Endothelial cell of umbilical vein (primary cell): ENCODE results near the gene ADARB2. TPM values are rescaled to one million over a fixed set of nuclear protein-coding genes. Genes with fewer than 3 reads are reported as not detected.

Experiments used
- BruUV-seq: library from RNA; stranded (reverse); fragments of 400-500 nt; replicated peaks from 2 replicates; lab custom pipeline; 2021; lab: Mats Ljungman, UMichigan
- CTCF ChIA-PET: fragments of 300-600, 350-600 bp; sonication (Branson Sonifier 250); formaldehyde crosslinking; loops from one replicate; lab custom pipeline; 2021; ENCODE audit warnings: antibody characterized with exemption, inconsistent platforms; lab: Charles Lee
- POLR2A ChIA-PET: fragments of 300-600, 350-600 bp; sonication (Branson Sonifier 250); formaldehyde crosslinking; loops from one replicate; lab custom pipeline; 2021; ENCODE audit warnings: antibody characterized with exemption, inconsistent platforms; lab: Charles Lee
- DNase-seq: peaks from one replicate; pipeline ENCODE4 v3.0.0-alpha.2; 2011; ENCODE audit warnings: low read depth, low spot score
- FAIRE-seq: peaks from 2 replicates; lab custom pipeline; 2011; peaks lifted over from hg19 to GRCh38; lab: Jason Lieb, UNC
- H2AFZ ChIP-seq: 2 replicates; pipeline ENCODE4 v1.6.0; 2012; ENCODE audit warnings: low read depth, low read length, control low read depth, inconsistent platforms
- H3K27ac ChIP-seq: 2 replicates; pipeline ENCODE4 v1.5.1; 2011; ENCODE audit warnings: low read depth, mild to moderate bottlenecking, control low read depth, low read length, moderate library complexity; ENCODE audit not compliant: insufficient read depth
- H3K27me3 ChIP-seq, 2 experiments: 2 replicates each; pipeline versions ENCODE4 v1.6.0 to v1.6.1; 2011; ENCODE audit warnings: low read length in 2 of 2, mixed read lengths in 1 of 2; ENCODE audit not compliant: control insufficient read depth in 2 of 2, insufficient read depth in 2 of 2
- H3K36me3 ChIP-seq, 2 experiments: 2 replicates in 1 of 2; 3 replicates in 1 of 2; pipeline ENCODE4 v1.5.1; 2011; ENCODE audit warnings: low read length in 2 of 2, mild to moderate bottlenecking in 1 of 2, moderate library complexity in 1 of 2; ENCODE audit not compliant: control insufficient read depth in 2 of 2, insufficient read depth in 2 of 2; ENCODE audit errors: extremely low read depth in 1 of 2
- H3K4me1 ChIP-seq: 3 replicates; pipeline ENCODE4 v1.5.1; 2011; ENCODE audit warnings: mild to moderate bottlenecking, low read length; ENCODE audit not compliant: control insufficient read depth, insufficient read depth; ENCODE audit errors: extremely low read depth
- H3K4me2 ChIP-seq: 2 replicates; pipeline ENCODE4 v1.6.1; 2011; ENCODE audit warnings: low read length, control low read depth, mixed read lengths; ENCODE audit not compliant: insufficient read depth
- H3K4me3 ChIP-seq, 3 experiments: fragments of 200-600 bp in 1 of 3; sonication (generic), shearing (Covaris generic) in 1 of 3; replicated peaks in 1 of 3; 2 replicates each; pipeline ENCODE4 v1.5.1; 2011 to 2016; ENCODE audit warnings: control low read depth in 3 of 3, low read length in 3 of 3, mild to moderate bottlenecking in 2 of 3, inconsistent platforms in 1 of 3, low read depth in 1 of 3, moderate library complexity in 1 of 3; ENCODE audit not compliant: insufficient read depth in 1 of 3
- H3K79me2 ChIP-seq: 2 replicates; pipeline ENCODE4 v1.6.0; 2012; ENCODE audit warnings: low read length, inconsistent platforms; ENCODE audit not compliant: control insufficient read depth, insufficient read depth
- H3K9ac ChIP-seq: replicated peaks from 2 replicates; pipeline ENCODE3; 2011; ENCODE audit warnings: low read length, control low read depth; ENCODE audit not compliant: insufficient read depth; ENCODE audit errors: extremely low read depth
- H3K9me1 ChIP-seq: replicated peaks from 3 replicates; pipeline ENCODE4 v1.6.0; 2011; ENCODE audit warnings: mild to moderate bottlenecking, low read length; ENCODE audit not compliant: control insufficient read depth, insufficient read depth; ENCODE audit errors: extremely low read depth
- H3K9me3 ChIP-seq: replicated peaks from 2 replicates; pipeline ENCODE4 v1.5.1; 2012; ENCODE audit warnings: low read length, inconsistent platforms; ENCODE audit not compliant: control insufficient read depth, insufficient read depth
- H4K20me1 ChIP-seq: replicated peaks from 2 replicates; pipeline ENCODE3; 2011; ENCODE audit warnings: mild to moderate bottlenecking, low read length; ENCODE audit not compliant: control insufficient read depth, insufficient read depth; ENCODE audit errors: extremely low read depth
- CTCF ChIP-seq, 2 donors: IDR thresholded peaks; 1 replicate in 1 of 2; 2 replicates in 1 of 2; pipeline ENCODE4 v1.5.1; 2011; ENCODE audit warnings: low read length in 2 of 2, mild to moderate bottlenecking in 2 of 2, moderate library complexity in 2 of 2, control low read depth in 1 of 2, inconsistent platforms in 1 of 2, low read depth in 1 of 2; ENCODE audit not compliant: insufficient read depth in 1 of 2; ENCODE audit errors: extremely low read depth in 1 of 2
- FOS ChIP-seq: IDR thresholded peaks from 2 replicates; pipeline ENCODE4 v1.6.1; 2011; ENCODE audit warnings: mild to moderate bottlenecking, low read length, moderate library complexity, borderline replicate concordance; ENCODE audit not compliant: insufficient read depth
- GATA2 ChIP-seq: IDR thresholded peaks from 2 replicates; pipeline ENCODE4 v1.7.0; 2011; ENCODE audit warnings: low read depth, mild to moderate bottlenecking, moderate library complexity, mixed read lengths, low read length; ENCODE audit not compliant: insufficient read length, insufficient read depth
- JUN ChIP-seq: IDR thresholded peaks from 2 replicates; pipeline ENCODE4 v1.6.1; 2011; ENCODE audit warnings: borderline replicate concordance, low read depth; ENCODE audit not compliant: insufficient read length, insufficient read depth
- MYC ChIP-seq: IDR thresholded peaks from one replicate; pipeline ENCODE4 v1.6.1; 2011; ENCODE audit warnings: mild to moderate bottlenecking, low read depth, low read length
- POLR2AphosphoS5 ChIP-seq: IDR thresholded peaks from 2 replicates; pipeline ENCODE4 v1.6.1; 2012; ENCODE audit warnings: low read depth, mild to moderate bottlenecking, control low read depth, low read length, moderate library complexity; ENCODE audit not compliant: insufficient read depth
- dilution Hi-C: fragments of 300-500 bp; cut with MboI; formaldehyde crosslinking; loops from one replicate; pipeline ENCODE4 v1.15.0; 2019; ENCODE audit warnings: low sequenced_read_pairs; ENCODE audit not compliant: extremely low pct_ligation_motif_present
- intact Hi-C: fragments of 100-400 bp; cut with micrococcal nuclease; formaldehyde crosslinking; loops from one replicate; pipeline ENCODE4 v1.10.0; 2022
- polyA plus RNA-seq, 4 experiments: library from polyadenylated mRNA; depleted of rRNA in 3 of 4; stranded (reverse) in 3 of 4; unstranded in 1 of 4; fragments of >200 nt; gene quantifications; 2 replicates each; pipeline versions ENCODE4 v1.2.1 to v1.2.3, GENCODE V29; 2011 to 2012; ENCODE audit warnings: missing spikeins in 1 of 4
- total RNA-seq: library from RNA; stranded (reverse); gene quantifications from 2 replicates; pipeline ENCODE4 v1.2.3, GENCODE V29; 2021
- TF ChIP-seq, protein P1 (sequence below): IDR thresholded peaks from 2 replicates; pipeline ENCODE4 v1.6.1; 2011; ENCODE audit not compliant: insufficient read depth, insufficient read length

The ADARB2 gene
- total and polyA plus RNA-seq, 2 donors (not counting 3 experiments of a cell fraction or from before 2014, with no cell fraction given), result not detected

DNA sequence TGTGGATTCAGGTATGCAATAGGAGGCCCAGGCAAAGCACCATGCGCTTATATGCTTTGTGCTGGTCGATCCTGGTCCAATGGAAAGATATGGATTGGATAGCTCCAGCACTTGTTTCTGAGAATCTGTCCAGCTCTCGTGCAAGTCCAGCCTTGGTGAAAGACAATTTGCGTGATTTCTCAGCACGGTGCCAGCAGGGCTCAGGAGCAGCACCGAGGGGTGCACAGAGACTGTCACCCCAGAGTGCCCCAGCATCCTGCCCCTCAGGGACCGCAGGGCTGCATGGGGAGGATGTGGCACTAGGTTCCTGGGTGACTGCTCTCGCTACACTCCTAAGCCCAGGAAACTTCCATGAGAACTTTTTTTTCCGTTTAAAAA is 455.9 kb downstream of the ADARB2 start:
- TF ChIP-seq MYC (no peak), CTCF (IDR thresholded peaks at IDR 0.05; ENCODE audit: extremely low read depth in 1 of 2, insufficient read depth in 1 of 2, low read depth in 1 of 2, low read length in 2 of 2) (no peak), GATA2 (no peak), POLR2AphosphoS5 (no peak), JUN (no peak), FOS (no peak)
- TF ChIP-seq, protein P1, sequence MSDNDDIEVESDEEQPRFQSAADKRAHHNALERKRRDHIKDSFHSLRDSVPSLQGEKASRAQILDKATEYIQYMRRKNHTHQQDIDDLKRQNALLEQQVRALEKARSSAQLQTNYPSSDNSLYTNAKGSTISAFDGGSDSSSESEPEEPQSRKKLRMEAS, result no peak
- no peak overlapping the region for H2AFZ ChIP-seq
- POLR2A ChIA-PET, result no interaction called here
- BruUV-seq, result no TSS peak
- dilution Hi-C loops, result no loop called here
- H3K4me1 ChIP-seq, result no peaks in the 10 kb centered on the region
- intact Hi-C loops, result no loop called here
- H3K4me2 ChIP-seq, result no peak overlapping the region
- H4K20me1 ChIP-seq, result no peaks in the 10 kb centered on the region
- no peak overlapping the region for H3K4me3 ChIP-seq
- no peaks in the 10 kb centered on the region for H3K27me3 ChIP-seq
- H3K9me3 ChIP-seq, result no peaks in the 10 kb centered on the region
- no peaks in the 10 kb centered on the region for H3K36me3 ChIP-seq
- H3K27ac ChIP-seq, result no peak overlapping the region
- no peak overlapping the region for H3K9ac ChIP-seq
- H3K9me1 ChIP-seq, result no peaks in the 10 kb centered on the region
- FAIRE-seq (no peak), DNase-seq (no peak)
- H3K79me2 ChIP-seq, result no peaks in the 10 kb centered on the region
- CTCF ChIA-PET, result no interaction called here
